ENCODE measurements around the gene PTPRH. TPM values are rescaled to one million over a fixed set of nuclear protein-coding genes. Genes with fewer than 3 reads are reported as not detected.

The PTPRH gene
- under 1 TPM; 0.39 to 0.56 (median 0.48) TPM for total RNA-seq

- H3K27ac ChIP-seq: no peak within 1 kb of the TSS
- H3K27me3 ChIP-seq: peaks cover 10 to 24% (median 23%) of the 10 kb centered on the region in 3 donors
- no peaks in the 10 kb centered on the region for H3K36me3 ChIP-seq
- in situ Hi-C loops (cut with MboI; ENCODE audit: low sequenced_read_pairs in 4 of 4): no loop called here
- H3K4me3 ChIP-seq: no peak within 1 kb of the TSS
- no peak for ATAC-seq
- no peak for DNase-seq
- H3K4me1 ChIP-seq: no peaks in the 10 kb centered on the region
- no peaks in the 10 kb centered on the region for H3K9me3 ChIP-seq
- TF ChIP-seq CTCF (IDR thresholded peaks at IDR 0.05 in 4 of 5, conservative IDR thresholded peaks at IDR 0.05 in 1 of 5): no peak
- no peak for TF ChIP-seq POLR2A (IDR thresholded peaks at IDR 0.05)
- intact Hi-C loops (cut with DNase I; ENCODE audit: low total_unique reads): no loop called here
These were observed at the start of gene PTPRH for GRCh38 chr19:55208880-55209692. PTPRH (minus strand) TSS chr19:55209501; CDS start chr19:55209433, 68 bp downstream.

GRCh38 chr19:55258476-55258827 is 49.2 kb upstream of the PTPRH start:
- peak; percentile 37 to 38 for ATAC-seq
- H3K36me3 ChIP-seq: no peaks in the 10 kb centered on the region
- in situ Hi-C loops (cut with MboI; ENCODE audit: low sequenced_read_pairs in 4 of 4) (no loop called here), intact Hi-C loops (cut with DNase I; ENCODE audit: low total_unique reads) (loop anchor here (10.0 kb wide), 1 partner anchor 794 kb away; the partner anchor contains the start of gene LENG9)
- DNase-seq: no peak
- peaks cover 42 to 53% of the 10 kb centered on the region in 2 donors for H3K4me1 ChIP-seq
- H3K4me3 ChIP-seq: peak overlapping the region; percentile 74 to 90 (median 80)
- no peaks in the 10 kb centered on the region for H3K27me3 ChIP-seq
- TF ChIP-seq POLR2A (IDR thresholded peaks at IDR 0.05) (no peak), CTCF (IDR thresholded peaks at IDR 0.05 in 4 of 5, conservative IDR thresholded peaks at IDR 0.05 in 1 of 5) (no peak)
- H3K9me3 ChIP-seq: no peaks in the 10 kb centered on the region
- H3K27ac ChIP-seq: peak overlapping the region; percentile 89 to 97 (median 94)

GRCh38 chr19:55257461-55258420 is 48.4 kb upstream of the PTPRH start:
- H3K9me3 ChIP-seq: no peaks in the 10 kb centered on the region
- ATAC-seq (no peak), DNase-seq (no peak)
- TF ChIP-seq POLR2A (IDR thresholded peaks at IDR 0.05) (no peak), CTCF (IDR thresholded peaks at IDR 0.05 in 4 of 5, conservative IDR thresholded peaks at IDR 0.05 in 1 of 5) (no peak)
- peak overlapping the region; percentile 74 to 90 (median 80) for H3K4me3 ChIP-seq
- H3K4me1 ChIP-seq: peaks cover 42 to 60% of the 10 kb centered on the region in 2 donors
- intact Hi-C loops (cut with DNase I; ENCODE audit: low total_unique reads): loop anchor here (10.0 kb wide), 1 partner anchor 793 kb away; the partner anchor contains the start of gene LENG9
- H3K27ac ChIP-seq: peak overlapping the region; percentile 89 to 97 (median 94)
- no peaks in the 10 kb centered on the region for H3K36me3 ChIP-seq
- no peaks in the 10 kb centered on the region for H3K27me3 ChIP-seq
- in situ Hi-C loops (cut with MboI; ENCODE audit: low sequenced_read_pairs in 4 of 4): no loop called here

- H3K36me3 ChIP-seq: no peaks in the 10 kb centered on the region
- H3K9me3 ChIP-seq: no peaks in the 10 kb centered on the region
- DNase-seq: no peak
- peak overlapping the region; percentile 74 to 90 (median 80) for H3K4me3 ChIP-seq
- peaks cover 42 to 63% of the 10 kb centered on the region in 2 donors for H3K4me1 ChIP-seq
- H3K27me3 ChIP-seq: no peaks in the 10 kb centered on the region
- no peak for ATAC-seq
- intact Hi-C loops (cut with DNase I; ENCODE audit: low total_unique reads): loop anchor here (10.0 kb wide), 1 partner anchor 792 kb away; the partner anchor contains the start of gene LENG9
- in situ Hi-C loops (cut with MboI; ENCODE audit: low sequenced_read_pairs in 4 of 4): no loop called here
- TF ChIP-seq CTCF (IDR thresholded peaks at IDR 0.05 in 4 of 5, conservative IDR thresholded peaks at IDR 0.05 in 1 of 5): no peak
- no peak for TF ChIP-seq POLR2A (IDR thresholded peaks at IDR 0.05)
- H3K27ac ChIP-seq: peak overlapping the region in 3 of 4 donors; percentile 93 to 97 (median 94)
These were observed 47.5 kb upstream of the PTPRH start for GRCh38 chr19:55256562-55257460.

Data from gastrocnemius medialis (tissue), 4 donors.